CD14-positive monocyte (primary cell): ENCODE results near the gene PDE1C. TPM values are rescaled to one million over a fixed set of nuclear protein-coding genes. Genes with fewer than 3 reads are reported as not detected.

ENCODE experiments used
- DNase-seq, 3 donors: peaks; one replicate each; pipeline ENCODE4 v3.0.0-alpha.2; 2011 to 2022
- H2AFZ ChIP-seq: 2 replicates; pipeline ENCODE4 v1.6.0; 2012; ENCODE audit warnings: mild to moderate bottlenecking, low read depth, low read length, inconsistent platforms; ENCODE audit not compliant: insufficient read depth, poor library complexity, severe bottlenecking
- H3K27ac ChIP-seq, 2 donors: 1 replicate in 1 of 2; 2 replicates in 1 of 2; pipeline ENCODE4 v1.5.1; 2012 to 2013; ENCODE audit warnings: low read length in 2 of 2, control low read depth in 1 of 2, inconsistent platforms in 1 of 2, low read depth in 1 of 2, mild to moderate bottlenecking in 1 of 2
- H3K27me3 ChIP-seq, 2 donors: one replicate each; pipeline versions ENCODE4 v1.6.0 to v1.6.1; 2011 to 2013; ENCODE audit warnings: low read length in 2 of 2; ENCODE audit not compliant: control insufficient read depth in 2 of 2, insufficient read depth in 2 of 2
- H3K36me3 ChIP-seq, 2 donors: replicated peaks in 1 of 2; 1 replicate in 1 of 2; 2 replicates in 1 of 2; pipeline versions ENCODE4 v1.5.1 to v1.6.1; 2012 to 2013; ENCODE audit warnings: low read length in 2 of 2, control low read depth in 1 of 2, inconsistent platforms in 1 of 2, mild to moderate bottlenecking in 1 of 2; ENCODE audit not compliant: insufficient read depth in 2 of 2, control insufficient read depth in 1 of 2
- H3K4me1 ChIP-seq, 2 donors: 1 replicate in 1 of 2; 2 replicates in 1 of 2; pipeline versions ENCODE4 v1.5.1 to v1.6.1; 2012 to 2013; ENCODE audit warnings: low read length in 2 of 2, control low read depth in 1 of 2, inconsistent platforms in 1 of 2, mild to moderate bottlenecking in 1 of 2, moderate library complexity in 1 of 2; ENCODE audit not compliant: insufficient read depth in 2 of 2, control insufficient read depth in 1 of 2
- H3K4me2 ChIP-seq: replicated peaks from 2 replicates; pipeline ENCODE3; 2012; ENCODE audit warnings: low read length, moderate library complexity, mild to moderate bottlenecking; ENCODE audit not compliant: poor library complexity, severe bottlenecking; ENCODE audit errors: extremely low read depth
- H3K4me3 ChIP-seq, 3 experiments: fragments of 200-600 bp in 1 of 3; sonication (generic) in 1 of 3; replicated peaks in 1 of 3; 1 replicate in 2 of 3; 2 replicates in 1 of 3; pipeline ENCODE4 v1.5.1; 2011 to 2013; ENCODE audit warnings: low read length in 3 of 3, mild to moderate bottlenecking in 3 of 3, control low read depth in 2 of 3, low read depth in 2 of 3, inconsistent platforms in 1 of 3, moderate library complexity in 1 of 3
- H3K79me2 ChIP-seq: 2 replicates; pipeline ENCODE4 v1.6.0; 2012; ENCODE audit warnings: mild to moderate bottlenecking, control low read depth, inconsistent platforms, low read length, moderate library complexity; ENCODE audit not compliant: insufficient read depth
- H3K9ac ChIP-seq: 2 replicates; pipeline ENCODE4 v1.6.0; 2017; ENCODE audit warnings: low read length, mild to moderate bottlenecking; ENCODE audit not compliant: insufficient read depth, poor library complexity, severe bottlenecking
- H3K9me3 ChIP-seq, 2 donors: replicated peaks in 1 of 2; 1 replicate in 1 of 2; 2 replicates in 1 of 2; pipeline versions ENCODE4 v1.5.1 to v1.6.1; 2012 to 2013; ENCODE audit warnings: low read length in 2 of 2, control low read depth in 1 of 2; ENCODE audit not compliant: control insufficient read depth in 1 of 2, insufficient read depth in 1 of 2
- H4K20me1 ChIP-seq: 2 replicates; pipeline ENCODE4 v1.6.0; 2012; ENCODE audit warnings: mild to moderate bottlenecking, low read length, control low read depth, moderate library complexity; ENCODE audit not compliant: insufficient read depth
- H3K27ac Mint-ChIP-seq, 7 donors: one replicate each; pipeline ENCODE4 v1.8.0; 2020; ENCODE audit warnings: mild to moderate bottlenecking in 7 of 7, mixed read lengths in 7 of 7, moderate library complexity in 6 of 7, inconsistent platforms in 2 of 7
- H3K27me3 Mint-ChIP-seq, 3 donors: one replicate each; pipeline ENCODE4 v1.8.0; 2021 to 2022; ENCODE audit warnings: low read depth in 3 of 3, mild to moderate bottlenecking in 3 of 3, mixed read lengths in 3 of 3, moderate library complexity in 3 of 3, inconsistent platforms in 1 of 3
- H3K36me3 Mint-ChIP-seq, 2 donors: one replicate each; pipeline ENCODE4 v1.8.0; 2020; ENCODE audit warnings: mixed read lengths in 2 of 2, inconsistent platforms in 1 of 2, mild to moderate bottlenecking in 1 of 2
- H3K4me1 Mint-ChIP-seq: one replicate; pipeline ENCODE4 v1.8.0; 2020; ENCODE audit warnings: mild to moderate bottlenecking, mixed read lengths
- H3K4me3 Mint-ChIP-seq, 2 donors: one replicate each; pipeline ENCODE4 v1.8.0; 2020; ENCODE audit warnings: mild to moderate bottlenecking in 2 of 2, mixed read lengths in 2 of 2, moderate library complexity in 1 of 2
- H3K9me3 Mint-ChIP-seq, 7 donors: one replicate each; pipeline ENCODE4 v1.8.0; 2020 to 2022; ENCODE audit warnings: mixed read lengths in 7 of 7, mild to moderate bottlenecking in 6 of 7, moderate library complexity in 6 of 7, inconsistent platforms in 2 of 7
- CTCF ChIP-seq: fragments of 200-600 bp; IDR thresholded peaks from one replicate; pipeline ENCODE4 v1.8.0; 2022; ENCODE audit warnings: antibody characterized with exemption, mild to moderate bottlenecking
- WGBS: methylation state at CpG from one replicate; pipeline ENCODE4 v1.1.5; 2013; ENCODE audit warnings: missing lambda C conversion rate; ENCODE audit not compliant: insufficient coverage; 5-methylcytosine and 5-hydroxymethylcytosine counted together
- intact Hi-C, 2 donors: fragments of 100-400 bp; cut with micrococcal nuclease; formaldehyde crosslinking; loops; one replicate each; pipeline versions ENCODE4 v1.15.0 to v1.15.1; 2023
- polyA plus RNA-seq, 3 donors: library from polyadenylated mRNA; depleted of rRNA in 1 of 3; unstranded in 2 of 3; stranded (reverse) in 1 of 3; fragments of 300-500 nt in 2 of 3; fragments of >200 nt in 1 of 3; fragmentation: Illumina TruSeq in 2 of 3; gene quantifications; 1 replicate in 2 of 3; 2 replicates in 1 of 3; pipeline ENCODE4 v1.2.3, GENCODE V29; 2012 to 2021

The PDE1C gene
- polyA plus RNA-seq, 3 donors, result not detected

- peak overlapping the region; percentile 72 to 82 for H3K27ac ChIP-seq
- H3K4me1 ChIP-seq, result peaks cover 26 to 30% of the 10 kb centered on the region in 2 donors
- no peaks in the 10 kb centered on the region for H3K36me3 ChIP-seq
- DNase-seq, result peak; percentile 10 to 65 (median 39)
- no peaks in the 10 kb centered on the region for H3K27me3 ChIP-seq
- no peaks in the 10 kb centered on the region for H4K20me1 ChIP-seq
- no peak overlapping the region for H3K9ac ChIP-seq
- H3K9me3 ChIP-seq, result peaks cover 0 to 3% of the 10 kb centered on the region in 2 donors
- H3K27ac Mint-ChIP-seq, result peak overlapping the region; percentile 85 to 93 (median 88)
- WGBS, result no CpG with 5 or more reads among the region's 3 CpGs
- H3K27me3 Mint-ChIP-seq, result peaks cover 2 to 3% (median 2%) of the 10 kb centered on the region in 3 donors
- no peak overlapping the region for H2AFZ ChIP-seq
- no peaks in the 10 kb centered on the region for H3K79me2 ChIP-seq
- peaks cover 21% of the 10 kb centered on the region for H3K4me1 Mint-ChIP-seq
- intact Hi-C loops, result loop anchor here in 1 of 2 donors (5.0 kb wide), 1 partner anchor 78 kb away; no protein-coding TSS in a partner anchor
- TF ChIP-seq CTCF, result no peak
- H3K4me3 ChIP-seq, result peak overlapping the region in 1 of 3 experiments; percentile 25
- peak overlapping the region; percentile 27 for H3K4me2 ChIP-seq
- H3K36me3 Mint-ChIP-seq, result no peaks in the 10 kb centered on the region
- peaks cover 0 to 19% (median 4%) of the 10 kb centered on the region in 7 donors for H3K9me3 Mint-ChIP-seq
- no peak overlapping the region for H3K4me3 Mint-ChIP-seq
Observed at GRCh38 chr7:31890766-31891165, 179.4 kb downstream of the PDE1C start.

- no peak overlapping the region for H3K4me2 ChIP-seq
- no peak for TF ChIP-seq CTCF
- H3K9me3 Mint-ChIP-seq, result peaks cover 0 to 17% (median 4%) of the 10 kb centered on the region in 7 donors
- no peak overlapping the region for H3K4me3 ChIP-seq
- intact Hi-C loops, result loop anchor here in 1 of 2 donors (5.0 kb wide), 1 partner anchor 78 kb away; no protein-coding TSS in a partner anchor
- H3K9ac ChIP-seq, result no peak overlapping the region
- no peak overlapping the region for H3K4me3 Mint-ChIP-seq
- H3K4me1 Mint-ChIP-seq, result peaks cover 23% of the 10 kb centered on the region
- H3K27me3 ChIP-seq, result no peaks in the 10 kb centered on the region
- peak overlapping the region; percentile 64 to 65 for H3K27ac ChIP-seq
- no peaks in the 10 kb centered on the region for H3K79me2 ChIP-seq
- H3K36me3 ChIP-seq, result no peaks in the 10 kb centered on the region
- no peaks in the 10 kb centered on the region for H3K36me3 Mint-ChIP-seq
- WGBS, result no CpG with 5 or more reads among the region's 3 CpGs
- H3K4me1 ChIP-seq, result peaks cover 26 to 30% of the 10 kb centered on the region in 2 donors
- H3K27me3 Mint-ChIP-seq, result peaks cover 0 to 2% (median 2%) of the 10 kb centered on the region in 3 donors
- H4K20me1 ChIP-seq, result no peaks in the 10 kb centered on the region
- no peak overlapping the region for H2AFZ ChIP-seq
- peak; percentile 89 to 96 (median 96) for DNase-seq
- H3K9me3 ChIP-seq, result peaks cover 0 to 3% of the 10 kb centered on the region in 2 donors
- peak overlapping the region; percentile 80 to 89 (median 87) for H3K27ac Mint-ChIP-seq
Observed at GRCh38 chr7:31890198-31890597, 180.0 kb downstream of the PDE1C start.
